ENCODE measurements around the gene ARHGEF17. TPM values are rescaled to one million over a fixed set of nuclear protein-coding genes. Genes with fewer than 3 reads are reported as not detected.

Gene ARHGEF17
- total RNA-seq, 1 experiment from 2014 or later: 3.3 TPM

- DNase-seq (ENCODE audit: low spot score): no peak
Observed at GRCh38 chr11:73358071-73358470, 50.0 kb downstream of the ARHGEF17 start.

- DNase-seq (ENCODE audit: low spot score): no peak
Observed at GRCh38 chr11:73359341-73359740, 51.3 kb downstream of the ARHGEF17 start.

DNA sequence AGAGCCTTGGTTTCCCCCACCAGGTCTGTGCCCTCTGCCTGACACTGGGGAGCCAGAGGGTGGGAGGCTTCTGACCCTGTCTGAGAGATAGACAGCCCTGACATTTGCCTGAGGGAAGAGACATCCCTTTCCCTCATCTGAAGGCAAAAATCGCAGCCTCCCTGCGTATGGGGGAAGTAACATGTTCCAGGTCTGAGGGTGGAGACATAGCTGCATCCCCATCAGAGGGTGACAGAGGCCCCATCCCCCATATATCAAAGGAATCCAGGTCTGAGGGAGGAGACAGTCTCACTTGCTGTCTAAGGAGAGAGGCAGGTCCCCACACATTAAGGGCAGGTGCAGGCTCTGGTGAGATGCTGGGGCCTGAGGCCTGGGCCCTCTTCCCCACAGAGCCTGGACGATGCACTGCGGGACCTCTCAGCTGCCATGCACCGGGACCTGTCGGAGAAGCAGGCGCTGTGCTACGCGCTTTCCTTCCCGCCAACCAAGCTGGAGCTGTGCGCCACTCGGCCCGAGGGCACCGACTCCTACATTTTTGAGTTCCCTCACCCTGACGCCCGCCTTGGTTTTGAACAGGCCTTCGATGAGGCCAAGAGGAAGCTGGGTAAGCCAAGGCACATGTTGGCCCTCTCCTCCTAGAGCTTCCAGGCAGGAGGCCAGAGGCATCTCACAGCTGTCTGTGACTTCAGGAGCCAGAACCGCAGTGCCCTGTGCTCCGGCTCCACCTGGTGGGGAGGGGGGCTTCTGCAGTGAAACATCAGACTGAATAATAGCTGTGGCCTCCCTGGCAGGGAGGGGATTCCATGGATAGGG, 52.1 kb downstream of the ARHGEF17 start:
- DNase-seq (ENCODE audit: low spot score): no peak

DNA sequence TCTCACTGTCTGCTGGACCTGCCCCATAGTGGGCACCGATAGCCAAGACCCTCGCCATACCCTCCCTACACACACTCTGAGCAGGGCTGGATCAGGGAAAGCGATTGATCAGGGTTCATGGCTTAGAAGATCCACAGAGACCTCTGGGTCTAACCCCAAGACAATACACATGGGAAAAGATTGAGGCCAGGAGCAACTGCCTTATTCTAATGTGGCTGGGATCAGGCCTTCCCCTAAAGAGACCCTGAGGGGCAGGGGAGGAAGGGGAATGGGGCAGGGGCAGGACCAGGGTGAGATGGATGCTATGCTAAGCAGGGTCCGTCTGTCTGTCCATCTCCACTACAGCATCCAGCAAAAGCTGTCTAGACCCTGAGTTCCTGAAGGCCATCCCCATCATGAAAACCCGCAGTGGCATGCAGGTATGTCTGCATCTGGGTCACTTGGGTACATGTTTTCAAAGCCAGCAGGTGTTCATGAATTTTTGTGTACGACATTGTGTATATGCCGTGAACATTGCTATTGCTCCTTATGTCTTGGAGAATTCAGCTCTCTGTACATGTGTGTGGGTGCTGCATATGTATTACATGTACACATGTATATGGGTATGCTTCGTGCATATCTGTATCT, 52.8 kb downstream of the ARHGEF17 start:
- no peak for DNase-seq (ENCODE audit: low spot score)

- DNase-seq (ENCODE audit: low spot score): no peak
Observed at GRCh38 chr11:73361953-73362776, 54.1 kb downstream of the ARHGEF17 start.

GRCh38 chr11:73363147-73363546, 55.1 kb downstream of the ARHGEF17 start:
- no peak for DNase-seq (ENCODE audit: low spot score)

GRCh38 chr11:73365352-73366264, 57.5 kb downstream of the ARHGEF17 start:
- DNase-seq (ENCODE audit: low spot score): no peak

- no peak for DNase-seq (ENCODE audit: low spot score)
Observed at GRCh38 chr11:73366265-73366610, 58.2 kb downstream of the ARHGEF17 start.

GRCh38 chr11:73366953-73367352, 58.9 kb downstream of the ARHGEF17 start:
- DNase-seq (ENCODE audit: low spot score): no peak

DNA sequence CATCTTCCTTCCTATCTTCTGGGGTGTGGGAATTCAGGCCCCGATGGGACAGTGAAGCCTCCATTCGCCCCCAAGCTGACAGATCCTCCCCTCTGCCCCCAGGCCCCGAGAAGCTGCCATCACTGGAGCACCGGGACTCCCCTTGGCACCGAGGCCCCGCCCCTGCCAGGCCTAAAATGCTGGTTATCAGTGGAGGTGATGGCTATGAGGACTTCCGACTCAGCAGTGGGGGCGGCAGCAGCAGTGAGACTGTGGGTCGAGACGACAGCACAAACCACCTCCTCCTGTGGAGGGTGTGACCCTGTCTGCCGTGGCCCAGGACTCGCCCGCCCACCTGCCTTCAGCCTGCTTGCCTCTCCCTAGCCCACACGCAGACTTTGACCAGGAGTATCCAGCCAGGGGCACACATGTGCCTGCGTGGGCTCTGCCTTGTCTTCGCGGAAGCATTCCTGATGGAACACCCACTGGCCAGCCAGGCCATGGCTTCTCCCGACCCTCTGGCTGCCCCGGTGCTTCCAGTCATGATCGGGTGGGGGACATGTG, 59.5 kb downstream of the ARHGEF17 start:
- DNase-seq (ENCODE audit: low spot score): no peak

DNA sequence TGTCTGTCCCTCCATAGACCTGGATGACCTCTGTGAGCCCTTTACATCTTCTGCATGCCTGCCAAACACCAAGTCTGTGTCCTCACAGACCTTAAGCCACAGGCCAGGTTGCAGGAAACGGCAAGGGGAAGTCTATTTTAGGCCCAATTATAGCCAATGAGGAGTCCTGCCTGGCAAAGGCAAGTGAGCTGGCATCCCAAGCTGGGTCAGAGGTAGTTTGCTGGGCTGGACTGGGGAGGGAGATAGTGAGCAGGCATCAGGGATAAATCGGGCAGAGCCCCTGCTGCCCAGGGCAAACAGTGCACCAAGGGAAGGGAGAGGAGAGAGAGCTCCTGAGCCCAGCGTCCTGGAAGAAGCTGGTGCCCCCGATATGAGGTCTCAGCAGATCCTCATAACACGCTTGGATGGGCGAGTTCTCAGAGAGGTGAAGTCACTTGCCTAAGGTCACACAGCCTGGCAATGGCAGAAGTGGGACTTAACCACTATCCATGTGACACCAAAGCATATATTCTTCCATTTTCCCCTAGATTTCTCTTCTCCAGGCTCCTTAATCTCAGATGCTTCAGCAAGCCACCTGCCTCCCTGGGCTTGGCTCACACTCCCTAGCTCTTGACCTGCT, 64.4 kb downstream of the ARHGEF17 start:
- no peak for DNase-seq (ENCODE audit: low spot score)

- DNase-seq (ENCODE audit: low spot score): no peak
Observed at GRCh38 chr11:73374151-73374550, 66.1 kb downstream of the ARHGEF17 start.

DNA sequence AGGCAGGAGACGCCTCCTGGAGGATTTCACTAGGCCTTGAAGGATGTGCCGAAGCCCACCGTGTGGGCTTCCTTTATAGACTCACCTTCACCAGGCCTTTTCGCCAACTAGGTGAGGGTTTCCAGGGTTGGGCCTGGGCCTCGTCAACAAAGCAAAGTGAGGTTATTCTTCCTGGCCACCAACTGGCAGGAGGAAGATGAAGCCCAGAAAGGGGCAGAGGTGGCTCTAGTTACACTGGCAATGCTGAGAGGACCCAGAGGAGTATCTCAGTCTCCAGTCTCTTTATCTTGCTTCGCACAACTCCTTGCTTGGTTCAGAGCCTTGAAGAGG, 67.7 kb downstream of the ARHGEF17 start:
- no peak for DNase-seq (ENCODE audit: low spot score)

- peak; percentile 79 for DNase-seq (ENCODE audit: low spot score)
Observed at GRCh38 chr11:73376160-73376802, 68.2 kb downstream of the ARHGEF17 start, which contains the start of gene RELT. Gene RELT (plus strand): TSS chr11:73376399. CDS start chr11:73389137, 12,738 bp downstream.

DNA sequence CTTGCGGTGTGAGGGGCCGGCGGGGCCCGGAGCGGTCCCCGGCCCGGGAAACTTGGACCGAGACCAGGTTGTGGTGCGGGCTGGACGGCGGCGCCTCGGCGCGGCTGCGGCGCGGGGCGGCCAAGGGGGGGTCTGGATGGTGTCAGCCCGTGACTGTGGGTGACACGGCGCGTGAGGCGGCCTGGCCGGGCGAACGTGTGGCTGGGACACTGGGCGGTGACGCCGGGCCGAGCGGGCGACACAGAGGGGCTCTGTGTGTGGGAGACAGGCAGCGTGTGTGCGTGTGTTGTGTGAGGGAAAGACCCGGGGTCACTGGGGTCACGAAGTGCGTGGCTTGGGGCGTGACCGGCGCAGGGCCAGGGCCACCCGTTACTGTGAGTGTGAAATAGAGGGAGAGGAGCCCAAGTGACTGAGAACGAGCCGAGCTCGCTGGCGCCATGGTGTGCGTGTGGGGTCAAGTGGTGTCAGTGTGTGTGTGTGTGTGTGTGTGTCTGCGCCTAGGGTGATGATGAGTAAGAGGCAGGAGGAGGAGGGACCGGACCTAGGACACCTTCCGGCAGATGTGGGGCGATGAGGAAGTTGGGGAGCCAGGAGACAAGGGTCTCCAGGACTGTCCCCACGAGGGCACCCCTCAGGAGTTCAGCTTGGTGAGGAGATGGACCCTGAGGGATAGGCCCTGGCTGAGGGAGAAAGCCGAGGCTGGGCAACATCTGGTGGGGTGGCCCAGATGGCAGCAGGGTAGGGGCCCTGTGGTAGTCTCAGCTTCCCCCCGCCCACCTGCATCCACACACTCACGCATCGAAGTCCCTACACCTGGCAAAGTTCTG, 68.9 kb downstream of the ARHGEF17 start:
- peak; percentile 61 for DNase-seq (ENCODE audit: low spot score)

DNA sequence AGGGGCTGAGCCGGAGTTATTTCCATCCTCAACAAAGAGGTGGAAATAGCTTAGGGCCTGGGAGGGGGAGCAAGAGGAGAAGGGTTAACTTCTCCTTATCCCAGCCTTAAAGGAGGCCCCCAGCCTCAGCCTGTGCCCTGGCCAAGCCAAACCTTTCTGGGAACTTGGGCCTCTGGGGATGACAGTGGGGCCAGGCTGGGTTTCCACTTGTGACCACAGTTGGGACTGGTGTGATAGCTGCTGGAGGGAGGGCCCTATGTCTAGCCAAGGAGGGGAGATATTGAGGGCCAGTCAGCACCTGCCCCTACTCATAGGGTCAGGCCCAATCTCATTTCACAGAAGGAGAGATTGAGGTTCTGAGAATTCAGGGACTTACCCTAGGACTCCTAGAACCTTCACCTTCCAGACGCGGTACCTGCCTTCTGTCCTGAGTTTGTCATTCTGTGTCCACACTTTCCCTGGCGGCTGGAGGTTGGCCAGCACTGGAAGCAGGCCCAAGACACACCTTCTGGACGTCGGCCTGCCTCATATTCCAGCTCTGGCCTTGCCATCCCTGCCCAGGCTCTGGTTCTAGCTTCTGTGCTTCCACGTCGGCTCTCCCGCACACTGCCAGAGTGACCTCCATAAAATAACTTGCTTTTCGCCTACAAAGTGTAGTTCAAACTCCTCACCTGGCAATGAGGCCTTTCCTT, 71.3 kb downstream of the ARHGEF17 start:
- no peak for DNase-seq (ENCODE audit: low spot score)

GRCh38 chr11:73380331-73380730, 72.3 kb downstream of the ARHGEF17 start:
- no peak for DNase-seq (ENCODE audit: low spot score)

DNA sequence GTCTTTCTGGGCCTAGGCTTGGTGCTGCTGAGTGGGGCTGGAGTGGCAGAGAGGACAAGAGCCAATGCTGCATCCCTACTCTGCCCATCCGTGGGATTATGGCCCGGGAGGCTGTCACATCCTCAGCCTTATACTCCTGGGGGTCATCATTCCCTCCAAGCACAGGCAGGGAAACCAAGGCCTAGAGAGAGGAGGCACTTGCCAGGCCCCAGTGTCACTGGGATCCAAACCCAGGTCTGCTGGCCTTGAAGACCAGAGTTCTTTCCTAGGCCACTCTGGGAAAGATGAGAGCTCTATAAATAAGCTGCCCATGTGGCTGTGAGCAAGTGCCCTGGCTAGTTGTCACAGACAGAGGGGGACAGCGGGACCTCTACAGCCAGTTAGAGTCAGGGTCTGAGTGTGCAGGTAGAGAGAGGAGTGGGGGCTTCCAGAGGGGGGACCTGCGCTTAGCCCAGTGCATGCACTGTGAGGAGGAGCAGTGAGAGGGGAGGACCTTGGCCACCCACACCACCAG, 72.9 kb downstream of the ARHGEF17 start:
- DNase-seq (ENCODE audit: low spot score): no peak

GRCh38 chr11:73381589-73381988, 73.5 kb downstream of the ARHGEF17 start:
- no peak for DNase-seq (ENCODE audit: low spot score)

Data from H4 (cell line).